NCI-H2081 (cell line): ENCODE data around the gene FMO5.
A peak's percentile ranks its signal among the peaks of the same experiment; 100 is the strongest.
"Not testable (repeated sequence)": the region's sequence is repeated elsewhere in the genome, so short reads cannot be mapped to it uniquely, and the experiment has no call there.

Experiments
- DNase-seq, 2 experiments: peaks; one replicate each; lab custom pipeline; 2025; lab: John Stamatoyannopoulos, UW

The FMO5 gene

GRCh38 chr1:147207192-147207591 is 17.9 kb downstream of the FMO5 start:
- DNase-seq = no peak

GRCh38 chr1:147204080-147204479 is 21.1 kb downstream of the FMO5 start:
- DNase-seq = no peak

DNA sequence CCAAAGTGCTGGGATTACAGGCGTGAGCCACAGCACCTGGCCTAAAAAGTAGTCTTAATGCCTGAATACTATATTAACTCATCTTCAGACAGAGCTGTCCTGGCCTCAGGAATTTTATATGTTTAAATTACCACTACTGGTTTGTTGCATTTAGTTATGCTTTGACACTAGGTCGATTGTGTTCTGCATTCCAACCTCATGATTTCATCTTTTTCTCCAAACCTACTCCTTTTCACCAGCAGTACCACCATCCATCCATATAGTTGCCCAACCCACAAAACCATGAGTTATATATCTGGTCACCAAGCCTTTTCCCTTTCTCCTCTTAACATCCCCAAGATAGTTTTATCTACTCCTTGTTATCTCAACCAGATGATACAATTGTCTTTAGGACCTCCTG is 22.6 kb downstream of the FMO5 start:
- no peak for DNase-seq

DNA sequence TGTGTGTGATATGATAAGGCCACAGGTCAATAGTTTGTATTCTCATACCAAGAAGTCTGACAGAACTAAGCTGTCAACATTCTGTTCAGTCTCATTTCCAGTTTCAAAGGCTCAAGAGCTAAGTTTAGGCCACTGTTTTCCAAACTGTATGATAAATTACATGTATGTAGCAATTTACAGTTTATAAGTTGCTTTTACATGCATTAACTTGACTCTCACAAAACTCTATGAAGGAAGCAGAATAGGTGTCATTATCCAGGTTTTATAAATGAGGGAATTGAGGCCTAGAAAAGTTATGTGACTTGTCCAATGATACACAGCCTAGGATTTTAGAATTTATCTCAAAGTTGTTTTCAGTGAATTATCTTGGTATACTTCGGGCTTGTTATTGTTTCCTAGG is 23.4 kb downstream of the FMO5 start:
- DNase-seq = no peak

GRCh38 chr1:147201276-147201675 is 23.9 kb downstream of the FMO5 start:
- DNase-seq = no peak

GRCh38 chr1:147197324-147197723 is 27.8 kb downstream of the FMO5 start:
- not testable (repeated sequence) for DNase-seq

GRCh38 chr1:147189514-147189913 is 35.6 kb downstream of the FMO5 start:
- no peak for DNase-seq

GRCh38 chr1:147185432-147185831 is 39.7 kb downstream of the FMO5 start:
- peak in 1 of 2 experiments; percentile 49 for DNase-seq

GRCh38 chr1:147177611-147178380 is 47.3 kb downstream of the FMO5 start:
- no peak for DNase-seq

DNA sequence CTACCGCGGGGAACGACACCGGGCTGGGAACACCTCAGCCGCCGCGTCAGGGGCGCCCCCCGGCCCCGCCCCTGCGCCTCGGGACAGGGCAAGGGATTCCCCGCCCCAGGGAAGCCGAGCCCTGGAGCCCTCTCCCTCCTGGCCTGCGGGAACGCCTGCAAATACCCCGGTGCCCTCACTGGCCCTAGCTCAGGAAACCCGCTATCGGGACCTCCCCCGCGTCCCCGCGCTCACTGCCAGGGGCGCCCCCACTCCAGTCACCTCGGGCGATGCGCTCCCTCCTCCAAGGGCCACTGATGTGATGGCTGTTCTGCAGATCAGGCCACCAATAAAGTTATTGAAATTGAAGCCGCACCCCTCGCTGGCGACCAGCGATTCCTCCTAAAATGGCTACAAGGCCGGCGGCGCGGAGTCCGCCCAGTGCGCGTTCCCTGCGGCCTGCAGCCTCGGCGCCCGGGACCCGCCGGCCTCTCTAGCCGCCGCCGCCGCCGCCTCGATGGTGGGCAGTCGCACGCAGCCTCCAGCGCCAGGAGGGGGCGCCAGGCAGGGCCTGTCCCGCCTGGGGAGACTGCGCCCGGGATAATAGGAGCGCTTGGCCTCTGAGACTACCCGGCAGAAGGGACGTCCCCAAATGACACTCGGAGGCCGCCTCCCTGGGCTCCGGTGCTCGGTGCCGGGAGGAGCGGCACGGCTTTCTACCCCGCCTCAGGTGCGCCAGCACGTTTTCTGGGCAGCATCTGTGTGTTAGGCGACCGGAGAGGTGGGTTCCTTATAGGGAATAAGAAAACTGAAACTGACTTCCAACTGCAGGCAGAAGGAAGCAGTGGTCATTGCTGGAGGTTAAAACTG is 52.7 kb downstream of the FMO5 start, which contains the start of gene PRKAB2:
TSS of gene PRKAB2 (minus strand) at position 303 of the 849 bp plus-strand sequence. CDS start 326 bp downstream, outside the sequence.
- peak; percentile 98 for DNase-seq

- DNase-seq = no peak
Measured at GRCh38 chr1:147171399-147172167, 53.6 kb downstream of the FMO5 start.

- DNase-seq = no peak
Measured at GRCh38 chr1:147169840-147170674, 55.1 kb downstream of the FMO5 start.

DNA sequence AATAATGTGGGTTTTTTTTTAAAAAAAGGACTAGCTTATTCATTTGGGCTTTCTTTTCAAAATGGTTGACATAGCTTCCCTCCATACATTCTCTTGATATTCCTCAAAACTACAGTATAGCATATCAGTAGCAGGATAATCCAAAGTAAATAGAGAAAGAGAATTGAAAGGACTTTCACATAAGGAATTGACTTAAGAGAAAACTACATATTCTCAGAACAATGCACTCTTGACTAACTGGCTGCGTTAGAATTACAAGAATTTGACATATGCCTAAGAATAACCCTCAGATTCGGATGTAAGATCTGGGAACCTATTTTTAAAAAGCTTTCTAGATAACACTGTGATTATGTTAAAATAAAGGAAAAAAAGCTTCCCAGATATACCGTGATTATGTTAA is 56.0 kb downstream of the FMO5 start:
- no peak for DNase-seq

DNA sequence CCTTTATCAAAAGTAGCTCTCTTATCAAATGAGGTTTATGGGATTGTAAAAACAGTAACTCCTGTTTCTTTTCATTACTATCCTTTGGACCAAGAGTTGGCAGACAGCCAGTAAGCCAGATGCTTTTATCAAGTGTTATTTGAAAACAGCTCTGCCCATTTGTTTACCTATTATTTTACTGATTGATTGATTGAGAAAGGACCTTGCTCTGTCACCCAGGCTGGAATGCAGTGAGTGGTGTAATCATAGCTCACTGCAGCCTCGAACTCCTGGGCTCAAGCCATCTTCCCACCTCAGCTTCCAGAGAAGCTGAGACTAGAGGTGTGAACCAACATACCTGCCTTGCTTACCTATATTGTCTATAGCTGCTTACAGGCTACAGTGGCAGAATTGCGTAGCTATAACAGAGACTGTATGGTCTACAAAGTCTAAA is 56.5 kb downstream of the FMO5 start:
- DNase-seq = peak in 1 of 2 experiments; percentile 48

DNA sequence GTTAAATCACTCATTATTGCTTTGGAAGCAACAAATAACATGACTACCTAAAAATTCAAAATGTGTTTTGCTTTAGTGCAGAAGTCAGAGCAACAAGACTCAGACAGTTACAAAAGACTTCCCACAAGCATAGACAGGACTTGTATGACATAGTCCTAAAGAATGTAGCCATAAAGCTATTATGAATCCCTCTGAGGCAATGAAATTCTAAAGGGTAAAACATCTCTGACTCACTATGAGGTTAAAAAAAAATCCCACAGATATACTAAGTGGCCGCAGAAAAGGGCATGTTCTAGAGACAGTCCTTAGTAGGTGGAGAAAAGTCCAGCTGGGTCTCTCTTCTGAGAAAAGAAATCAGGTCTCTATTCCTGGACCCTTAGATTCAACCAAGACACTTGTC is 57.8 kb downstream of the FMO5 start:
- DNase-seq = no peak

DNA sequence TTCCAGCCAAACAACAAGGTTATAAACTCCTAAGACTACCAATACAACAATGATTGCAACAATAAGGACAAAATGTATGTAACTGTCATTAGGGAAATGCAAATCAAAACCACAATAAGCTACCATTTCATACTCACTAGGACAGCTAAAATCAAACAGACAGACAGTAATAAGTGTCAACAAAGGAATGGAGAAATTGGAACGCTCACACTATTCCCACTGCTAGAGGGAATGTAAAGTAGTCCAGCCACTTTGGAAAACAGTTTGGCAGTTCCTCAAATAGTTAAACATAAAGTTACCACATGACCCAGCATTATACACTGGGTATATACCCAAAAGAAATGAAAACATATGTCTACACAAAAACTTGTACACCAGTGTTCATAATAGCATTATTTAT is 62.1 kb downstream of the FMO5 start:
- no peak for DNase-seq

- DNase-seq = no peak
Measured at GRCh38 chr1:147162093-147162492, 63.0 kb downstream of the FMO5 start.

GRCh38 chr1:147157116-147157515 is 68.0 kb downstream of the FMO5 start:
- DNase-seq = not testable (repeated sequence)

GRCh38 chr1:147156642-147157041 is 68.5 kb downstream of the FMO5 start:
- no peak for DNase-seq

GRCh38 chr1:147152772-147153171 is 72.4 kb downstream of the FMO5 start:
- no peak for DNase-seq

- DNase-seq = no peak
Measured at GRCh38 chr1:147151244-147151643, 73.9 kb downstream of the FMO5 start.
